GM19455 (cell line): ENCODE measurements around the gene SPAG17.

Source experiments
- ATAC-seq: cut with Tn5 transposase; IDR thresholded peaks from one replicate; pipeline ENCODE4 v1.9.1; 2021; ENCODE audit not compliant: unreplicated experiment

The SPAG17 gene

DNA sequence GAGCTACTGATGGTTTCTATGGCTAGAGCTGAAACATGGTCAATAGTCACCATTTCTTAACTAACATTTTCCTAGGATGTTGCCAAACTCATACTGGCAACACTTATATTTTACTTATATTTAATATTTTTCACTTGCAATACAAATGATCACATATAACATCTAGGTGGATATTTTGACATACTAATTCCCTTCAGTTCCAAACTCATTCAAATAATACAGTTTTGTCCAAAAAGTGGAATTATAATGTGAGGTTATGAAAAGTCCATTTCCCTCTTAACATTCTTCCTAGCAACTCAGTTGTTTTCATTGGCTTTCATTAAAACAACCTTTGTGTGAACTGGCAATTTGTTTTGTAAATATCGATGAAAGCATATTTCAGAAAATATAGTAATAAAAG lies 16.0 kb downstream of the SPAG17 start:
- ATAC-seq: no peak

DNA sequence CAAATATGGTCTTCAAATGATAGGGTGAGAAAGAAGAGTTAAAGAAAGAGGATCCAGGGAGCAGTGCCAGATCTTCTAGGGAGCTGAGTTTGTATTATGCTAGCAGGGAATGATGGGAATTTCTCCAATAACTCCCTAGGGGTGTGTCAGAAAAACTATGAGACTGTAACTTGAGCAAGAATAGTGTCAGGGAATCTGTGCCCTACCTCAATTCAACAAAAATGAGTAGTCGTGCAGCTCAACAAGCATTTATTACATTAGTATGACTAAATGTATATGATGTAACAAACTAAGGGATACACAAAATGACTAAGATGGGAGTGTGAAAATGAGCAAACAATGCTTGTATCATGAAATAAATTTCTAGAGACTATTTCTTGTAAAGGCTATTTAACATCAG lies 24.2 kb downstream of the SPAG17 start:
- ATAC-seq: no peak

GRCh38 chr1:118159569-118159968 lies 25.5 kb downstream of the SPAG17 start:
- ATAC-seq: no peak

GRCh38 chr1:118158924-118159323 lies 26.1 kb downstream of the SPAG17 start:
- no peak for ATAC-seq

GRCh38 chr1:118157506-118157905 lies 27.5 kb downstream of the SPAG17 start:
- ATAC-seq: no peak

DNA sequence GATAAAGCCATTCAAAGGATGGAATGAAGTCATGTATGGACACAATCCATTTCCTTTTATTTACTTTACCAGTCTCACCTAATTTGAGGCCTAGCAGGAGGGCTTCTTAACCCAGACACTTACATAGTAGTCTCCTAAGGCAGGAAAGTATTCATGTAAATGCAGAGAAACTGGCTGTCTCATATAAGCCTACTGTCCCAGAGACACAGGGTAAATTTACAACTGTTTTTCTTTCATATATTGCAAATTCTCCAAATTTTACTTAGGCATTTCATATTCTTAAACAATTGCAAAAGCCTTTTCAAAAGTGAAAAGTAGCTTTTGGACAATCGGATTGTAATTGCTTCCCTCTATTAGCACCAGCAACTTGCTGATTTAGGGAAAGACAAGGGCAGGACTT lies 29.9 kb downstream of the SPAG17 start:
- ATAC-seq: no peak

DNA sequence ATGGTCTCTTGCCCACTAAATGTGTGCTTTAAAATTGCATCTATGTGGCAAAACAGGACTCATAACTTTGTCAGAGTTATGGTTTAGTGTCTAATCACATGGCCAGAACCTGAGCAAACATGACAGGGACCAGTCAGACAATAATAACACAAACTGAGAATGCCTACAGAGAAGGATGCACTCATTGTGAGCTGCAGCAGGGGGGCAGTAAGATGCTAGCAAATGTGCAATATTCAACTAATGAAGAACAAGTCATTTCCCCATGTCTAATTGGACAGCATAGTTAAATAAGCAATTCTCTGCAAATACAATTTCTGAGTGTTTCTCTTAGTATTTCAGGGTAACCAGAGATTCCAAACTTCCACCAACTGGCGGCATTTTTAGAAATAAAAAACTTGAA lies 30.8 kb downstream of the SPAG17 start:
- ATAC-seq: no peak

DNA sequence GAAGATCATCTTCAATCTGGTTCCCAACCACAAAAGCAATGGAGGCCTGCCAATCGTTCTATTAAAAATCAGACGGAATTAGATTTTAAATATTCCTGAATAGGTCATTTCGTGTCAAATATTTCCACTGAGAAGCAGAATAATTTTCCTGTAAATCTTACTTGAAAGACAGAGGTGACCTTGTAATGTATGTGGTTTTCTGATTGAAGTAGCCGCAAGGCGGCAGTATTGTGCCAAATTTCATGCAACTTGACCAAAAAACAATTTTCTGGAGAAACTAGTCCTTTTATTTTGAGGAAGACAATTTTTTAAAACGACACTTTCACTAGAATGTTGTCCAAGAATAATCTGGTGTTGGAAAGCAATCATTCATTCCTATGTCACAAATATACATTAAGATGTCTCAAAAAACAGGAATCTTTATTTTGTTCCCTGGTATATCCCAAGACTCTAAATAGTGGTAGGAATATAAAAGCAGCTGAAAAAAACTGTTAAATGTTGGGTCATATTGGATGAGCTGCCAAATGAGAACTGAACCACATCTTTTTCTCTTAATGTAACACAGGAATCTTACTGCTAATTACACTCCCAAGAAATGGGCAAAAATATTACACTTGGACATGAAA lies 33.6 kb downstream of the SPAG17 start:
- no peak for ATAC-seq

DNA sequence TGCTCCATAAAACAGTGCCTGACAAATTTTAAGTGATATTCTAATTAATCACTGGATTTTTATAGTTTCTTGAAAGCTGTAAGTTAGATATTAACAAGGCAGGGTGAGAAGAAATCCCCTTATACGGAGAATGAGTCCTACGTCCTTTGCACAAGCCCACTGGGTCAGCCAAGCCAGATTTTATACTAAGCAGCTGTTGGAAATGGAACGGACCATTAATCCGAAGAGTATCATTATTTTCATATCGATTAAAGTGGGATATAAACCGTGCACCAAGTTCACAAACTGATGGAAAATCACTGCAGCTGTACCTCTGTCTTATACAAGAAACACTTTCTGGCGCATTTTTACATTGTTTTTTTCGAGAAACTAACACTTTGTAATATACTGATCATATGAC lies 35.2 kb downstream of the SPAG17 start:
- ATAC-seq: no peak

GRCh38 chr1:118148034-118148433 lies 37.0 kb downstream of the SPAG17 start:
- no peak for ATAC-seq

- ATAC-seq: no peak
Measured at GRCh38 chr1:118147522-118147921, 37.5 kb downstream of the SPAG17 start.

DNA sequence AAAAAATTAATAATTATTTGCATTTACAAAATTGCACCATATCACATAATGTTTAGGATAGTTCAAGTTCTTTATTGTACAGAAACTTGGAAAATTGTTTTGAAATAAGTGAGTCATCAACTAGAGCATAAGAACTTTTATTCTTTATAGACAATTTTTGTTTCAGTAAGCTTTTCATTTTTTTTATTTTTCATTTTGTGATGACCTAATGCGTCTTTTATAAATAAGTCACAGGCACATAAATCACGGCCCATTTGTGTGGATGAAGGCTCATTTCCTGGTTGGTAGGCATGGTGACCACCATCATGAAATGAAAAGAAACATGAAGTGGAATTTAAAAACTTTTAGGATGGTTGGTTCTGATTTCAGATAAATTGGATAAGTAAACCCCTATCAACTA lies 39.3 kb downstream of the SPAG17 start:
- no peak for ATAC-seq

DNA sequence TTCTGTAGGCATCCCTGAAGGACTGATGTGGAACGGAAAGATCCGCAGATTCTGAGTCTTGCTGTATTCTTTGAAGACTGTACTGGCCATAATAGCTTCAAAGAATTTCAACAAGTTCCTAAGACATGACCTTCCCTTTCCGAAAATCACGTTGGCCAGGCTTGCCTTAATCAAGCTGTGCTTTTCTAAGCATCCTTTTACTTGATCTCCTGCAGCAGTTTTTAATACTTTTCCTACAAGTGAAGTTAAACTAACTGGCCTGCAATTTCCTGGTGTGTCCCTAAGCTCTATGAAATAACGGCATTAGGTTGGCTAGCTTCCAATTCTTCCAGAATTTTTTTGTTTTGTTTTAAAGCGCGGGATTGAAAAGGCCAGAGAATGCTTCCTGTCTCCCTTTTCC lies 40.3 kb downstream of the SPAG17 start:
- no peak for ATAC-seq

GRCh38 chr1:118143831-118144230 lies 41.2 kb downstream of the SPAG17 start:
- no peak for ATAC-seq

DNA sequence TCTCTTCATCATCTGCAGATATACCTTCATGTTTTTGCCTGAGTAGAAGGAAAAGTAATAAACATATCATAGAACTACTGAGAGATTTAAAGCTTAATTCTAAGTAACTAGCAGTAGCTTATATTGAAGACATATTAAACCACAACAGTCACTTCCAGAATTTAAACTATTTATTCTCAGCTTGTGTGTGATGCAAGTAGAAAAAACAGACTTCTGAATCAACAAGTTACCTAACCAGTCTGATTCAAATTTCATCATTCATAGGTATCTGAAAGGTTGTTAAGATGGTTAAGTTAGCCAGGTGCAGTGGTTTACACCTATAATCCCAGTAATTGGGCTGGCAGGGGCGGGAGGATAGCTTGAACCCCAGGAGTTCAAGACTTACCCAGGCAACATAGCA lies 41.9 kb downstream of the SPAG17 start:
- ATAC-seq: no peak

- ATAC-seq: no peak
Measured at GRCh38 chr1:118142546-118142945, 42.5 kb downstream of the SPAG17 start.

- no peak for ATAC-seq
Measured at GRCh38 chr1:118137900-118138299, 47.1 kb downstream of the SPAG17 start.

GRCh38 chr1:118136187-118136941 lies 48.7 kb downstream of the SPAG17 start:
- peak; percentile 97 for ATAC-seq

- no peak for ATAC-seq
Measured at GRCh38 chr1:118132000-118132399, 53.0 kb downstream of the SPAG17 start.

- no peak for ATAC-seq
Measured at GRCh38 chr1:118128761-118129160, 56.3 kb downstream of the SPAG17 start.

DNA sequence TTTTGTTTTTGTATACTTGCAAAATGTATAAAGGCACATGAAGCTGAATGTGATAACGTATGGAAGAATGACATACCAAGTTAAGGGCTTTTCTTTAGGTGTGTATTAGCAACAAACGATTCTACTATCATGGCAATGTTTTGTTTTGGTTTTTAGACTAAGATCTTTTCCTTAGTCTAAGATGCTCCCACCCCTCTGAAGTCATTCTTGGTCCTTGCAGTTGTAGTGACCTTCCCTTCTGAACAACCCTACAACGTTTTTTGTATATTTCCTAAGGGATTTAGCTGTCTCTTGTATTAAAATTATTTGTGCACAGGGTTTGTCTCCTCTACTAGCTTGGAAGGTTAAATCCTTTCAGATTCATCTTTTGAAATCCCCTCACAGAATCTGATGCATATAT lies 61.0 kb downstream of the SPAG17 start:
- ATAC-seq: no peak

DNA sequence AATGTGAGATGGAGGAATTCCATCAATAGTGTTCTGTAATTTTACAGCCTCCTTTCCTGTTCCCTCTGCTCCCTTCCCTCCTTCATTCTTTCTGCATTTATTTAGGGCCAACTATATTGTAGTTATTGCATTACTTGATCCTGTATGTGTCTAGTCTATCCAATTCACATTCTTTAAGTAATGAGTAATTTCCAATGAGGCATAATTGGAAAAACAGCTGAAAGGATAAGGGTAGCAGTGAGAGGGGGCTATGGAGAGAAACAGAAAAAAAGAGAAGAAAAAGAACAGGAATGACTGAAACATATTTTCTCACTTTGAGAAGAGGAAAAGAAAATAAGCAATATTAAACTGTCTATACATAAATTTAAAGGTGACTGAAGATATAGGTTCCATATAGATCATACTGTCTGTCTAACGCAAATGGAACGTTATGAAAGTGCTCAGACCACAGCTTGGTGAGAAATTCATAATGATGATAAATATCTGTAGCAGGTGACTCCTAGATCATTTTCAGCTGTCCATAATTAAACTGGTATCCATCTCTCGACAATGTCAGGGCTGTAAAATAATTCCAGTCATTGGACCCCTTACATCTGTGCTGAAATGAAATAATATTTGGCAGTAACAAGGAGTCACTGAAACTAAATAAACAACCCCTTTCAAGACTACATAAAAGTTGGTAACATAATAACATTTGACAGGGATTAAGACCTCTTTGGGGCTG lies 61.8 kb downstream of the SPAG17 start:
- no peak for ATAC-seq
